ENCODE results near the gene OOSP4A.

The OOSP4A gene

GRCh38 chr11:59938718-59939117, 25.1 kb upstream of the OOSP4A start:
- Mint-ChIP-seq H3K36me3 (ENCODE audit: low read depth) (no peaks in the 10 kb centered on the region), H3K27me3 (ENCODE audit: low read depth) (no peaks in the 10 kb centered on the region), H3K4me1 (no peaks in the 10 kb centered on the region), H3K4me3 (no peak overlapping the region), H3K9me3 (no peaks in the 10 kb centered on the region), H3K27ac (no peak overlapping the region)
- TF ChIP-seq CTCF (IDR thresholded peaks at IDR 0.05; ENCODE audit: unreplicated experiment in 3 of 3) = no peak

GRCh38 chr11:59939482-59939881, 24.4 kb upstream of the OOSP4A start:
- no peak for TF ChIP-seq CTCF (IDR thresholded peaks at IDR 0.05; ENCODE audit: unreplicated experiment in 3 of 3)
- Mint-ChIP-seq H3K9me3 (no peaks in the 10 kb centered on the region), H3K27ac (no peak overlapping the region), H3K36me3 (ENCODE audit: low read depth) (no peaks in the 10 kb centered on the region), H3K4me1 (no peaks in the 10 kb centered on the region), H3K27me3 (ENCODE audit: low read depth) (no peaks in the 10 kb centered on the region), H3K4me3 (no peak overlapping the region)

GRCh38 chr11:59941091-59941490, 22.7 kb upstream of the OOSP4A start:
- Mint-ChIP-seq H3K4me1 (no peaks in the 10 kb centered on the region), H3K36me3 (ENCODE audit: low read depth) (no peaks in the 10 kb centered on the region), H3K27me3 (ENCODE audit: low read depth) (no peaks in the 10 kb centered on the region), H3K27ac (no peak overlapping the region), H3K9me3 (no peaks in the 10 kb centered on the region), H3K4me3 (no peak overlapping the region)
- no peak for TF ChIP-seq CTCF (IDR thresholded peaks at IDR 0.05; ENCODE audit: unreplicated experiment in 3 of 3)

GRCh38 chr11:59943997-59944714, 19.7 kb upstream of the OOSP4A start:
- no peaks in the 10 kb centered on the region for H3K4me1 Mint-ChIP-seq
- no peak overlapping the region for H3K4me3 Mint-ChIP-seq
- H3K27me3 Mint-ChIP-seq (ENCODE audit: low read depth) = no peaks in the 10 kb centered on the region
- no peaks in the 10 kb centered on the region for H3K36me3 Mint-ChIP-seq (ENCODE audit: low read depth)
- H3K27ac Mint-ChIP-seq = no peak overlapping the region
- H3K9me3 Mint-ChIP-seq = no peaks in the 10 kb centered on the region
- no peak for TF ChIP-seq CTCF (IDR thresholded peaks at IDR 0.05; ENCODE audit: unreplicated experiment in 3 of 3)

- no peaks in the 10 kb centered on the region for H3K27me3 Mint-ChIP-seq (ENCODE audit: low read depth)
- no peaks in the 10 kb centered on the region for H3K36me3 Mint-ChIP-seq (ENCODE audit: low read depth)
- no peak overlapping the region for H3K27ac Mint-ChIP-seq
- no peak for TF ChIP-seq CTCF (IDR thresholded peaks at IDR 0.05; ENCODE audit: unreplicated experiment in 3 of 3)
- no peaks in the 10 kb centered on the region for H3K4me1 Mint-ChIP-seq
- H3K9me3 Mint-ChIP-seq = no peaks in the 10 kb centered on the region
- no peak overlapping the region for H3K4me3 Mint-ChIP-seq
Measured at GRCh38 chr11:59944720-59945119, 19.1 kb upstream of the OOSP4A start.

Measured in nephron (organoid).